IPS DF 19.7 (cell line): ENCODE data around the gene GNPNAT1.
A peak's percentile ranks its signal among the peaks of the same experiment; 100 is the strongest.

ENCODE experiments used
- DNase-seq: peaks from one replicate; pipeline ENCODE4 v3.0.0-alpha.2; 2013; ENCODE audit warnings: low read depth, low spot score

The GNPNAT1 gene

GRCh38 chr14:52791223-52792096, at the start of gene GNPNAT1:
Gene GNPNAT1 (minus strand): TSS chr14:52791607. CDS start chr14:52784650, 6,957 bp downstream.
- peak; percentile 74 for DNase-seq

- no peak for DNase-seq
Observed at GRCh38 chr14:52840877-52841276, 49.5 kb upstream of the GNPNAT1 start.

GRCh38 chr14:52837451-52837850, 46.0 kb upstream of the GNPNAT1 start:
- DNase-seq: no peak

GRCh38 chr14:52836063-52836462, 44.7 kb upstream of the GNPNAT1 start:
- no peak for DNase-seq

- no peak for DNase-seq
Observed at GRCh38 chr14:52835122-52835903, 43.9 kb upstream of the GNPNAT1 start.

- DNase-seq: no peak
Observed at GRCh38 chr14:52834440-52834842, 43.0 kb upstream of the GNPNAT1 start.

- no peak for DNase-seq
Observed at GRCh38 chr14:52833891-52834290, 42.5 kb upstream of the GNPNAT1 start.

- no peak for DNase-seq
Observed at GRCh38 chr14:52829527-52830185, 38.2 kb upstream of the GNPNAT1 start.

- DNase-seq: no peak
Observed at GRCh38 chr14:52827426-52827825, 36.0 kb upstream of the GNPNAT1 start.

GRCh38 chr14:52825085-52825484, 33.7 kb upstream of the GNPNAT1 start:
- DNase-seq: no peak

- DNase-seq: no peak
Observed at GRCh38 chr14:52824462-52824861, 33.1 kb upstream of the GNPNAT1 start.

GRCh38 chr14:52821805-52822250, 30.4 kb upstream of the GNPNAT1 start:
- DNase-seq: no peak

- DNase-seq: no peak
Observed at GRCh38 chr14:52808101-52808500, 16.7 kb upstream of the GNPNAT1 start.

GRCh38 chr14:52806115-52806514, 14.7 kb upstream of the GNPNAT1 start:
- no peak for DNase-seq

GRCh38 chr14:52802597-52802996, 11.2 kb upstream of the GNPNAT1 start:
- no peak for DNase-seq

- DNase-seq: no peak
Observed at GRCh38 chr14:52801014-52801712, 9.8 kb upstream of the GNPNAT1 start.

GRCh38 chr14:52798826-52799225, 7.4 kb upstream of the GNPNAT1 start:
- no peak for DNase-seq

GRCh38 chr14:52797653-52798052, 6.2 kb upstream of the GNPNAT1 start:
- DNase-seq: no peak

- no peak for DNase-seq
Observed at GRCh38 chr14:52793061-52793460, 1.7 kb upstream of the GNPNAT1 start.

- DNase-seq: no peak
Observed at GRCh38 chr14:52792097-52792415, 649 bp upstream of the GNPNAT1 start.

- DNase-seq: no peak
Observed at GRCh38 chr14:52790756-52791222, 618 bp downstream of the GNPNAT1 start.
